Suprapubic skin (tissue), 4 donors: ENCODE measurements around the gene C7. TPM values are rescaled to one million over a fixed set of nuclear protein-coding genes. Genes with fewer than 3 reads are reported as not detected.

ENCODE experiments used
- DNase-seq, 2 donors: peaks; one replicate each; pipeline ENCODE4 v3.0.0-alpha.2; 2019; ENCODE audit warnings: low spot score in 2 of 2
- H3K27ac ChIP-seq: fragments of 200-600 bp; sonication (generic); one replicate; pipeline ENCODE4 v1.5.1; 2019
- H3K27me3 ChIP-seq: fragments of 200-600 bp; sonication (generic); one replicate; pipeline ENCODE4 v1.5.1; 2019
- H3K36me3 ChIP-seq: fragments of 200-600 bp; sonication (generic); one replicate; pipeline ENCODE4 v1.5.1; 2019
- H3K4me1 ChIP-seq: fragments of 200-600 bp; sonication (generic); one replicate; pipeline ENCODE4 v1.5.1; 2019
- H3K4me3 ChIP-seq: fragments of 200-600 bp; sonication (generic); one replicate; pipeline ENCODE4 v1.5.1; 2019; ENCODE audit warnings: mild to moderate bottlenecking
- H3K9me3 ChIP-seq: fragments of 200-600 bp; sonication (generic); one replicate; pipeline ENCODE4 v1.5.1; 2019
- EP300 ChIP-seq: sonication (generic); formaldehyde crosslinking; IDR thresholded peaks from one replicate; pipeline ENCODE4 v1.6.1; 2017; ENCODE audit warnings: antibody characterized with exemption
- POLR2A ChIP-seq, 2 donors: fragments of 450-650 bp; IDR thresholded peaks; one replicate each; pipeline ENCODE4 v1.6.1; 2017; ENCODE audit warnings: antibody characterized with exemption in 2 of 2, mild to moderate bottlenecking in 2 of 2, moderate library complexity in 2 of 2
- POLR2AphosphoS5 ChIP-seq, 3 donors: sonication (generic); formaldehyde crosslinking; IDR thresholded peaks; one replicate each; pipeline ENCODE4 v1.6.1; 2017; ENCODE audit warnings: antibody characterized with exemption in 3 of 3
- WGBS: methylation state at CpG from one replicate; pipeline ENCODE4 v1.1.5; 2018; 5-methylcytosine and 5-hydroxymethylcytosine counted together
- total RNA-seq, 4 donors: library from RNA; depleted of rRNA; stranded (reverse); fragments of >200 nt; gene quantifications; one replicate each; pipeline ENCODE4 v1.1.0, GENCODE V29; 2016
- TF ChIP-seq, protein P1 (sequence below), 2 donors: fragments of 200-600 bp in 1 of 2; fragments of 450-650 bp in 1 of 2; sonication (generic) in 1 of 2; IDR thresholded peaks; one replicate each; pipeline ENCODE4 v1.5.1; 2016 to 2019; ENCODE audit warnings: antibody characterized with exemption in 2 of 2, mild to moderate bottlenecking in 1 of 2, moderate library complexity in 1 of 2

Gene C7
- total RNA-seq, 4 donors from 2014 or later = 9.2 to 45.6 (median 15.7) TPM

DNA sequence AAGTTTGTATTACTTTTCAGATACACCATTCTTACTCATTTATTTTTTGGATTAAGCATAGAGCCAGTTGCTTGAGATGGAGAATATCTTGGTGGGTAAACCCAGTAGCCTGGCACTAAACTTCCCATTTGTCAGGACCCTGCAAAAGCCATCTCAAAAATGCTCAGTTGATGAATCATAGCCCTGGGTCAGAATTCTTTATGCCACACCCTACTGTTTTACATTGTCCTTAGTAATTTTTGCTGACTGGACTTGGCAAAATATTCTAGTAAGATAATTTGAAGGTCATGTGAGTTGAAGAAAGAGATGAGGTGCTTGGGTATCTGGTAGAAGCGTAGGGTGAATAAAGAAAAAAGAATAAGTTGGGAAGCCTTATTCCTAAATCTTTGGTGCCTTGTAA lies 50.7 kb downstream of the C7 start:
- Histone ChIP-seq H3K4me1 (no peaks in the 10 kb centered on the region), H3K36me3 (no peaks in the 10 kb centered on the region), H3K27me3 (no peaks in the 10 kb centered on the region), H3K27ac (no peak overlapping the region), H3K9me3 (no peaks in the 10 kb centered on the region), H3K4me3 (no peak overlapping the region)
- TF ChIP-seq, protein P1, sequence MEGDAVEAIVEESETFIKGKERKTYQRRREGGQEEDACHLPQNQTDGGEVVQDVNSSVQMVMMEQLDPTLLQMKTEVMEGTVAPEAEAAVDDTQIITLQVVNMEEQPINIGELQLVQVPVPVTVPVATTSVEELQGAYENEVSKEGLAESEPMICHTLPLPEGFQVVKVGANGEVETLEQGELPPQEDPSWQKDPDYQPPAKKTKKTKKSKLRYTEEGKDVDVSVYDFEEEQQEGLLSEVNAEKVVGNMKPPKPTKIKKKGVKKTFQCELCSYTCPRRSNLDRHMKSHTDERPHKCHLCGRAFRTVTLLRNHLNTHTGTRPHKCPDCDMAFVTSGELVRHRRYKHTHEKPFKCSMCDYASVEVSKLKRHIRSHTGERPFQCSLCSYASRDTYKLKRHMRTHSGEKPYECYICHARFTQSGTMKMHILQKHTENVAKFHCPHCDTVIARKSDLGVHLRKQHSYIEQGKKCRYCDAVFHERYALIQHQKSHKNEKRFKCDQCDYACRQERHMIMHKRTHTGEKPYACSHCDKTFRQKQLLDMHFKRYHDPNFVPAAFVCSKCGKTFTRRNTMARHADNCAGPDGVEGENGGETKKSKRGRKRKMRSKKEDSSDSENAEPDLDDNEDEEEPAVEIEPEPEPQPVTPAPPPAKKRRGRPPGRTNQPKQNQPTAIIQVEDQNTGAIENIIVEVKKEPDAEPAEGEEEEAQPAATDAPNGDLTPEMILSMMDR (IDR thresholded peaks at IDR 0.05) = no peak
- TF ChIP-seq POLR2A (IDR thresholded peaks at IDR 0.05) = no peak
- no peak for TF ChIP-seq POLR2AphosphoS5 (IDR thresholded peaks at IDR 0.05)
- TF ChIP-seq EP300 = no peak
- WGBS = 91% methylated on average over 1 of the region's 1 CpG
- DNase-seq = no peak

DNA sequence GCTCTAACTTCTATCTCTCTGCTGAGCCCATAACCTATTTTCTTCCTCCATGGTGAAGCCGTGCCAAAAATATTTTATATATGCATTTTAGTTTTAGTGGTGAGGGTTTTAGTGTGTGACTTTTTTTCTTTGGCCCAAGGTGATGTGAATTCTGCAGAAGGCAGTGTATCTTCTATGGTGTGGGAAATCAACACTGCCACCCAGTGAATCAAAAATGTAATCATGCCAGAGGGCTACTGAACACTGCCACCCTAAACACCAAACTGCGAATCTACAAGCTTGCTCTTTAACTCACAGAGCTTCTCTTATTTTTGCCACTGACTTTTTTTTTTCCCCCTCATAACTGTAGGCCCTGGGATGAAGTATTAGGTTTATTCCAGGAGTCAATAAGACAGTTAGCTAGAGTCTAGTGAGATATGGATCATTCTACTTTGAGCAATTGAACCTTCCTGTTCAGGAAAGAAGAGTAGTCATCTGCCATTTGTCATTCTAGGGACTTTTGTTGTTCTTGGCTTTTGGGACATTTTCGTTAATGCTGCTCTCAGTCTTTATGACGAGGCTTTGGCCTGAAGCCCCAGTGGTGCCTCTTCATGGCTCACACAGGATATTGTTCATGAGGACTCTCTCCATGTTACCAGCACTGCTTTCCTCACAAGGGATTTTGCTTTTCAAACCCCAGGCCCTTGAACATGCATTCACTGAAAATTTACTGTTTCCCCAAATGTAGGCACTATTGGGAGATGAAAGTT lies 53.1 kb downstream of the C7 start:
- Histone ChIP-seq H3K27me3 (no peaks in the 10 kb centered on the region), H3K4me3 (no peak overlapping the region), H3K27ac (no peak overlapping the region), H3K36me3 (no peaks in the 10 kb centered on the region), H3K9me3 (no peaks in the 10 kb centered on the region), H3K4me1 (no peaks in the 10 kb centered on the region)
- no peak for DNase-seq
- TF ChIP-seq POLR2A (IDR thresholded peaks at IDR 0.05) = no peak
- TF ChIP-seq, protein P1 (IDR thresholded peaks at IDR 0.05) = no peak
- no peak for TF ChIP-seq POLR2AphosphoS5 (IDR thresholded peaks at IDR 0.05)
- no peak for TF ChIP-seq EP300
- 73% methylated on average over 4 of the region's 4 CpGs for WGBS

DNA sequence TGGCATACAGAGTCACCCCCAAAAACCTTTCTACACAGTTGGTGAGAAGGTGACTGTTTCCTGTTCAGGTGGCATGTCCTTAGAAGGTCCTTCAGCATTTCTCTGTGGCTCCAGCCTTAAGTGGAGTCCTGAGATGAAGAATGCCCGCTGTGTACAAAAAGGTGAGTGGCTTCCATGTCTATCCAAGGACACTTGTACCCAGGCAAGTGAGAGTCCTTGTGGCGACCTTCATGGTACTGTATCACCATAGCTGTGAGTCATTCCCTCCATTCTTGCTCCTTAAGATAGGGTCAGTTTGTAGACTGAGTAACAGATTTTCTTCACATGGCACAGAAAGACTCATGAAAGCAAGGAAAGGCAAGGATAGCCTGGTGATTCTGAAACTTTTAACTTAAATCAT lies 63.1 kb downstream of the C7 start:
- no peaks in the 10 kb centered on the region for H3K9me3 ChIP-seq
- no peak overlapping the region for H3K4me3 ChIP-seq
- no peak for TF ChIP-seq POLR2AphosphoS5 (IDR thresholded peaks at IDR 0.05)
- TF ChIP-seq, protein P1 (IDR thresholded peaks at IDR 0.05) = no peak
- TF ChIP-seq EP300 = no peak
- TF ChIP-seq POLR2A (IDR thresholded peaks at IDR 0.05) = no peak
- no peaks in the 10 kb centered on the region for H3K4me1 ChIP-seq
- DNase-seq = no peak
- H3K27me3 ChIP-seq = no peaks in the 10 kb centered on the region
- no peak overlapping the region for H3K27ac ChIP-seq
- 88% methylated on average over 2 of the region's 2 CpGs for WGBS
- H3K36me3 ChIP-seq = no peaks in the 10 kb centered on the region

DNA sequence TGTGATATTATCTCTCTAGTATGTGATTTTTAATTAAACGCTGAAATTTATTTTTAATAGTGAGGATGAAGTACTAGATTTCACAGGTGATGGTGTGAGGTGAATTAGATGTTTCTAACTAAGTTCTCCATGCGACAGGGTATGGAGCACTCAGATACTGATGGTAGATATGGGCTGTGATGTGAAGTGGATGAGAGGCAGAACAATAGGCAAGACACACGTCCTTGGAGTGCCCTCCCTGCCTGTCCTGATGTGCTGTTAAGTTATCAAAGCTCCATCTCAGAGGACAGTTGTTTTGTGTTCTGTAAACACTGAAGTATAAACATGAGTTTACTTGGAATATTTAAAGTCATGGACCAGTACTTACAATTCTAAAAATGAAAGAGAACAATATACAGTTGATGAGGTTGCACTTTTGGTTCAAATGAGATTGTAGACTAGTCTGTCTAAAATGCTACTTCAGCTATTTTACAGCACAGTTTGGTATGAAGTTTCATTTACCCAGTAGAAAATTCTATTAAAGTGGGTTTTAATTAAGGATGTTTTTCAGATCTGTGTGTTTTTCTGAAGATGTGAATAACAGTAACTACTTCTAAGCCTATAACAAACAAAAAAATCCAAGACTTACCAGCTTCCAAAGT lies 64.2 kb downstream of the C7 start:
- H3K4me1 ChIP-seq = no peaks in the 10 kb centered on the region
- no peak overlapping the region for H3K27ac ChIP-seq
- DNase-seq = no peak
- 79% methylated on average over 3 of the region's 3 CpGs for WGBS
- H3K4me3 ChIP-seq = no peak overlapping the region
- TF ChIP-seq EP300 = no peak
- no peak for TF ChIP-seq POLR2AphosphoS5 (IDR thresholded peaks at IDR 0.05)
- TF ChIP-seq POLR2A (IDR thresholded peaks at IDR 0.05) = no peak
- TF ChIP-seq, protein P1 (IDR thresholded peaks at IDR 0.05) = no peak
- no peaks in the 10 kb centered on the region for H3K9me3 ChIP-seq
- no peaks in the 10 kb centered on the region for H3K27me3 ChIP-seq
- no peaks in the 10 kb centered on the region for H3K36me3 ChIP-seq

DNA sequence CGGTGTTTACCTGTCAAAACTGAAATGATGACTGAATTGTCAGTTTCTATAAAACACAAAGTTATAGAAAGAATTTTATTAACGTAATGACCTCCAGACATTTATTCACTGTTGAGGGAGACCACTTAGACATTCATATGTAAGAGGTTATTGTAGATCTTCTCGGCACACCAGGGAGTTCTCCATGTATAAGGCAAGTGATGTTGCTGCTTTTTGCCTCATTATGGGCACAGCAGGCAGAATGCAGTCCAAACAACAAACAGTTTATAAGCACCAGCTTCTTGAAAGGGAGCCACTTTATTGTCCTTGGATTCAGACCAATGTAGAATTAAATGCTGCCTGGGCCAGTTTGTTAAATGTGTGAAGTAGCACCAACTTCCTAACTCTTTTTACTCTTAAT lies 66.7 kb downstream of the C7 start:
- no peak for DNase-seq
- Histone ChIP-seq H3K27ac (no peak overlapping the region), H3K36me3 (no peaks in the 10 kb centered on the region), H3K27me3 (no peaks in the 10 kb centered on the region), H3K4me3 (no peak overlapping the region), H3K9me3 (no peaks in the 10 kb centered on the region), H3K4me1 (no peaks in the 10 kb centered on the region)
- TF ChIP-seq, protein P1 (IDR thresholded peaks at IDR 0.05) = no peak
- TF ChIP-seq EP300 (no peak), POLR2AphosphoS5 (IDR thresholded peaks at IDR 0.05) (no peak), POLR2A (IDR thresholded peaks at IDR 0.05) (no peak)
- WGBS = 76% methylated on average over 3 of the region's 3 CpGs
